ENCODE results near the gene ETAA1. TPM values are rescaled to one million over a fixed set of nuclear protein-coding genes. Genes with fewer than 3 reads are reported as not detected.
A peak's percentile ranks its signal among the peaks of the same experiment; 100 is the strongest.

Gene ETAA1
- total RNA-seq, result 10 to 100 TPM; 12.3 to 13.1 TPM

GRCh38 chr2:67397143-67397986 is at the start of gene ETAA1:
TSS of gene ETAA1 (plus strand) at chr2:67397333. CDS start at chr2:67397449, 116 bp downstream.
- peaks cover 6% of the 10 kb centered on the region for H3K4me1 Mint-ChIP-seq
- no peaks in the 10 kb centered on the region for H3K27me3 Mint-ChIP-seq
- H3K36me3 Mint-ChIP-seq, result peaks cover 14% of the 10 kb centered on the region
- peak; percentile 91 for DNase-seq
- H3K9me3 Mint-ChIP-seq, result no peaks in the 10 kb centered on the region
- H3K4me3 Mint-ChIP-seq, result peak within 1 kb of the TSS; percentile 96
- H3K27ac Mint-ChIP-seq, result peak within 1 kb of the TSS; percentile 98

DNA sequence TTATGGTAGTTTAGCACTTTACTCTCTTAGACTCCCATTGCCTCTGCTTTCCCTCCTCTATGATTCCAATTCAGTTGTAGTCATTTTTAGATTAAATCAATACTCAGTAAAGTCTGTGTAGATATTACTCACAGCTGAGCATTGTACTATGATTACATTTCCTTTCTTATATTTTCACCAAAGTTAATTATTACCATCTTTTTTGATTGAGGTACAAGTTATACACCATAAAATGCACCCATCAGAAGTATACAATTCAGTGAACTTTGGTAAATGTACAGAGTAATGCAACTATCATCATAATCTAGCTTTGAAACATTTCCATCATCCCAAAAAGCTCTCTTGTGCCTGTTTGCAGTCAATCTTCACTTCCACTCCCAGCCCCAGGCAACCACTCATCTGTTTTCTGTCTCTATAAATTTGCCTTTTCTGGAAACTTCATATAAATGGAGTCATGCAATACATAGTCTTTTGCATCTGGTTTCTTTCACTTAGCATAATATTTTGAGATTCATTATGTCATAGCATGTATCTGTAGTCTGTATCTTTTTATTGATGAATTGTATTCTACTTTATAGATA is 30.2 kb upstream of the ETAA1 start:
- H3K27me3 Mint-ChIP-seq, result peaks cover 33% of the 10 kb centered on the region
- peaks cover 6% of the 10 kb centered on the region for H3K9me3 Mint-ChIP-seq
- H3K36me3 Mint-ChIP-seq, result no peaks in the 10 kb centered on the region
- DNase-seq, result no peak
- no peaks in the 10 kb centered on the region for H3K4me1 Mint-ChIP-seq
- no peak overlapping the region for H3K4me3 Mint-ChIP-seq
- no peak overlapping the region for H3K27ac Mint-ChIP-seq

GRCh38 chr2:67374481-67374880 is 22.7 kb upstream of the ETAA1 start:
- peaks cover 5% of the 10 kb centered on the region for H3K9me3 Mint-ChIP-seq
- DNase-seq, result no peak
- H3K4me3 Mint-ChIP-seq, result no peak overlapping the region
- no peak overlapping the region for H3K27ac Mint-ChIP-seq
- peaks cover 2% of the 10 kb centered on the region for H3K4me1 Mint-ChIP-seq
- H3K36me3 Mint-ChIP-seq, result peaks cover 3% of the 10 kb centered on the region
- H3K27me3 Mint-ChIP-seq, result peaks cover 12% of the 10 kb centered on the region

- peaks cover 3% of the 10 kb centered on the region for H3K36me3 Mint-ChIP-seq
- peaks cover 12% of the 10 kb centered on the region for H3K27me3 Mint-ChIP-seq
- H3K27ac Mint-ChIP-seq, result no peak overlapping the region
- no peak for DNase-seq
- H3K9me3 Mint-ChIP-seq, result peaks cover 5% of the 10 kb centered on the region
- no peak overlapping the region for H3K4me3 Mint-ChIP-seq
- peaks cover 2% of the 10 kb centered on the region for H3K4me1 Mint-ChIP-seq
Observed at GRCh38 chr2:67374949-67375348, 22.2 kb upstream of the ETAA1 start.

- Mint-ChIP-seq H3K4me1 (peaks cover 2% of the 10 kb centered on the region), H3K27ac (no peak overlapping the region), H3K4me3 (no peak overlapping the region), H3K27me3 (peaks cover 6% of the 10 kb centered on the region), H3K9me3 (peaks cover 2% of the 10 kb centered on the region), H3K36me3 (peaks cover 5% of the 10 kb centered on the region)
- no peak for DNase-seq
Observed at GRCh38 chr2:67378555-67378954, 18.6 kb upstream of the ETAA1 start.

GRCh38 chr2:67379048-67379447 is 18.1 kb upstream of the ETAA1 start:
- Mint-ChIP-seq H3K4me1 (peaks cover 2% of the 10 kb centered on the region), H3K27ac (no peak overlapping the region), H3K36me3 (peaks cover 5% of the 10 kb centered on the region), H3K4me3 (no peak overlapping the region), H3K9me3 (peaks cover 2% of the 10 kb centered on the region), H3K27me3 (peaks cover 6% of the 10 kb centered on the region)
- DNase-seq, result no peak

- Mint-ChIP-seq H3K9me3 (peaks cover 2% of the 10 kb centered on the region), H3K36me3 (peaks cover 5% of the 10 kb centered on the region), H3K27me3 (no peaks in the 10 kb centered on the region), H3K27ac (no peak overlapping the region), H3K4me3 (no peak overlapping the region), H3K4me1 (peaks cover 1% of the 10 kb centered on the region)
- DNase-seq, result no peak
Observed at GRCh38 chr2:67384123-67384822, 12.9 kb upstream of the ETAA1 start.

- no peak for DNase-seq
- Mint-ChIP-seq H3K27me3 (no peaks in the 10 kb centered on the region), H3K36me3 (peaks cover 3% of the 10 kb centered on the region), H3K9me3 (no peaks in the 10 kb centered on the region), H3K4me1 (peaks cover 1% of the 10 kb centered on the region), H3K4me3 (no peak overlapping the region), H3K27ac (no peak overlapping the region)
Observed at GRCh38 chr2:67388680-67389079, 8.5 kb upstream of the ETAA1 start.

DNA sequence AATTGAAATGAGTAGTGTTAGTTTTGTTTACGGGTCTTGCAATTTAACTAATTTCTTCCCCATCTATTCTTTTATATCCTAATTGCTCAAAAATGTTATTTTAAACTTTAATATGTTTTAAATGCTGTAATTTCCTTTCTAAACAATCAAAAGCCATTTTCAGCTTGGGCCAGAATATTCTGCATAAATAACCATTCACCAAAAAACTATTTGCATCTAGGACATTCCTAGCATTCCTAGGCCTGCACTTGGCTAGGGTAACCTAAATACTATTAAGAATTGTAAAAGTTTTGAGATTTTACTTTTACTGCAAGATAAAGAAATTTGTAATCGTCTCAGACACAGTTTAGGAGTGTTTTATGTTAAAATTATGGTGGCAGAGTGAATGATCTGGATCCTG is 7.8 kb upstream of the ETAA1 start:
- Mint-ChIP-seq H3K27me3 (no peaks in the 10 kb centered on the region), H3K4me1 (peaks cover under 1% of the 10 kb centered on the region), H3K36me3 (peaks cover 2% of the 10 kb centered on the region), H3K4me3 (no peak overlapping the region), H3K9me3 (no peaks in the 10 kb centered on the region), H3K27ac (no peak overlapping the region)
- no peak for DNase-seq

DNA sequence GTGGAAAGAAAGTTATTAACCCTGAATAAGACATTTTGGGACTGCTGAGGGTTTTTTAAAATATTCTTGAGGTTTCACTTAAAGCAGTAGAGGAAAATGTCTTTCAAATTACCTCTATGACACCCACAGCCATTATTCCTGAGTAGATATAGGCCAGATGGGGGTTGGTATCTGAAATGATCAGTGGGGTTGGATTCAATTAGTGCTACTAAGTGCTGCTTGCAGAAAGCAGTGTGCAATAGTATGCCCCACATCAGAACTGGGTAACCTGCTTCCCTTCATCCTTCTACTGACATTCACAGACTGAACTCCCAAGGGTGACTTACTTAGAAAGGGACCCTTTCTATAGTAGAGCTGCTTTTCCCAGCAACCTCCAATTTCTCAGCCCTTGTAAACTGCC is 7.3 kb upstream of the ETAA1 start:
- H3K27me3 Mint-ChIP-seq, result no peaks in the 10 kb centered on the region

DNA sequence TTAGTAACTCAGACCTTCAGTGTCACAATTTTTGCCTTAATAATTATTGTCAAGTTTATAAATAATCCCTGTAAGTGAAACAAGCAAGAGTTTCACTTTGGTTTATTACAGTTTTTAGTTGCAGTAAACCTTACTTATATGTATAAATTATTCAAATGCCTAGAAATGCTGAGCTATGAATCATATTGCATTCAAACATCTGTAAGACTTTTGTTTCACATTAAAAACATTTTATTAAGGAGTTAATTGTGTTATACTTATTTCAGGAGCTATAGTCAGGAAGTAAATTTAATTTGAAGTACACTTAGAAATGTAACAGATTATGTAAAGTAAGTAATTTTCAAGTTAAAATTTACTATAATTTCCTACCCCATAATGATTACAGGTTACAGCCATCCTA is 3.9 kb upstream of the ETAA1 start:
- Mint-ChIP-seq H3K4me1 (peaks cover 2% of the 10 kb centered on the region), H3K9me3 (no peaks in the 10 kb centered on the region), H3K36me3 (peaks cover 7% of the 10 kb centered on the region), H3K27ac (no peak overlapping the region), H3K4me3 (no peak overlapping the region), H3K27me3 (no peaks in the 10 kb centered on the region)
- DNase-seq, result no peak

More for the DNA sequence above, 7.3 kb upstream of the ETAA1 start:
- no peak for DNase-seq
- no peaks in the 10 kb centered on the region for H3K9me3 Mint-ChIP-seq
- no peak overlapping the region for H3K27ac Mint-ChIP-seq
- H3K36me3 Mint-ChIP-seq, result no peaks in the 10 kb centered on the region
- no peaks in the 10 kb centered on the region for H3K4me1 Mint-ChIP-seq
- no peak overlapping the region for H3K4me3 Mint-ChIP-seq

DNA sequence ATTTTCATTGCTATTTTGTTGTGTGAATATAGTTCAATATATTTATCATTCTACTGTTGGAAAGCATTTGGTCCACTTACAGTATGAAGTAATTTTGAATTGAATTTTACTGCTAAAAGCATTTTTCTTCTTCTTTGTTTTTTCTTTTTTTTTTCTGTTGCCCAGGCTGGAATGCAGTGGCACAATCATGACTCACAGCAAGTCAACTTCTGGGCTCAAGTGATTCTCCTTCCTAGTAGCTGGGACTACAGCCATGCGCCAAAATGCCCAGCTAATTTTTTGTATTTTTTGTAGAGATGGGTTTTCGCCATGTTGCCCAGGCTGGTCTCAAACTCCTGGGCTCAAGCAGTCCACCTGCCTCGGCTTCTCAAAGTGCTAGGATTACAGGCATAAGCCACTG is 2.4 kb upstream of the ETAA1 start:
- Mint-ChIP-seq H3K4me1 (peaks cover 2% of the 10 kb centered on the region), H3K27me3 (no peaks in the 10 kb centered on the region), H3K4me3 (no peak overlapping the region), H3K27ac (no peak overlapping the region), H3K9me3 (no peaks in the 10 kb centered on the region), H3K36me3 (peaks cover 7% of the 10 kb centered on the region)
- no peak for DNase-seq

DNA sequence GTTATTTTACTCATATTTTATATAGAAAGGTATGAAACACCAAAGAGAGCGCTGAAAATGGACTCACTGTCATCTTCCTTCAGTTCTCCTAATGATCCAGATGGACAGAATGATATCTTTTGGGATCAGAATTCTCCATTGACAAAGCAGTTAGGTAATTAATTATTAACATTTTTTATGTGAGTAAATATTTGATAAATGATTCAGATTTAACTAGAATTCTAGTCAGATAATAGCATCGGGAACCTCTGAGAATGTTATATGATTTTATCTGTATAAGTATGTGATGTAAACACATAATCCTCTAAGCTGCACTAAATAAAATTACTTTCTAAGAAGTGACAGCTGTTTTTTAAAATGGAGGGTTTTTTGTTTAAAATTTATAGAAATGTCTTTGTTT is 2.0 kb downstream of the ETAA1 start:
- Mint-ChIP-seq H3K27ac (no peak overlapping the region), H3K9me3 (no peaks in the 10 kb centered on the region), H3K27me3 (no peaks in the 10 kb centered on the region), H3K36me3 (peaks cover 17% of the 10 kb centered on the region), H3K4me1 (peaks cover 8% of the 10 kb centered on the region), H3K4me3 (no peak overlapping the region)
- DNase-seq, result no peak

- peaks cover 21% of the 10 kb centered on the region for H3K36me3 Mint-ChIP-seq
- H3K27me3 Mint-ChIP-seq, result no peaks in the 10 kb centered on the region
- H3K9me3 Mint-ChIP-seq, result no peaks in the 10 kb centered on the region
- H3K27ac Mint-ChIP-seq, result no peak overlapping the region
- DNase-seq, result no peak
- no peak overlapping the region for H3K4me3 Mint-ChIP-seq
- peaks cover 8% of the 10 kb centered on the region for H3K4me1 Mint-ChIP-seq
Observed at GRCh38 chr2:67399831-67400489, 2.8 kb downstream of the ETAA1 start.
